Measurements from ENCODE around the gene SLC22A14.
"Not testable (repeated sequence)": the region's sequence is repeated elsewhere in the genome, so short reads cannot be mapped to it uniquely, and the experiment has no call there.

SLC22A14 gene

GRCh38 chr3:38270606-38271005 is 11.5 kb upstream of the SLC22A14 start:
- DNase-seq (ENCODE audit: low spot score) = no peak

- DNase-seq (ENCODE audit: low spot score) = no peak
Observed at GRCh38 chr3:38271553-38271952, 10.5 kb upstream of the SLC22A14 start.

- no peak for DNase-seq (ENCODE audit: low spot score)
Observed at GRCh38 chr3:38274864-38275649, 7.0 kb upstream of the SLC22A14 start.

GRCh38 chr3:38275658-38276057 is 6.4 kb upstream of the SLC22A14 start:
- no peak for DNase-seq (ENCODE audit: low spot score)

- DNase-seq (ENCODE audit: low spot score) = no peak
Observed at GRCh38 chr3:38276081-38276916, 5.8 kb upstream of the SLC22A14 start.

GRCh38 chr3:38276917-38277630 is 5.0 kb upstream of the SLC22A14 start:
- no peak for DNase-seq (ENCODE audit: low spot score)

- no peak for DNase-seq (ENCODE audit: low spot score)
Observed at GRCh38 chr3:38278841-38279240, 3.3 kb upstream of the SLC22A14 start.

GRCh38 chr3:38283810-38284755 is 2.0 kb downstream of the SLC22A14 start:
- no peak for DNase-seq (ENCODE audit: low spot score)

GRCh38 chr3:38284756-38285150 is 2.7 kb downstream of the SLC22A14 start:
- no peak for DNase-seq (ENCODE audit: low spot score)

GRCh38 chr3:38289286-38290217 is 7.5 kb downstream of the SLC22A14 start:
- not testable (repeated sequence) for DNase-seq (ENCODE audit: low spot score)

- not testable (repeated sequence) for DNase-seq (ENCODE audit: low spot score)
Observed at GRCh38 chr3:38297053-38297452, 15.0 kb downstream of the SLC22A14 start.

GRCh38 chr3:38297537-38297936 is 15.4 kb downstream of the SLC22A14 start:
- no peak for DNase-seq (ENCODE audit: low spot score)

- peak; percentile 22 for DNase-seq (ENCODE audit: low spot score)
Observed at GRCh38 chr3:38297947-38298711, 16.0 kb downstream of the SLC22A14 start.

GRCh38 chr3:38306941-38307340 is 24.8 kb downstream of the SLC22A14 start:
- DNase-seq (ENCODE audit: low spot score) = no peak

GRCh38 chr3:38307599-38307998 is 25.5 kb downstream of the SLC22A14 start:
- no peak for DNase-seq (ENCODE audit: low spot score)

GRCh38 chr3:38308456-38308855 is 26.4 kb downstream of the SLC22A14 start:
- no peak for DNase-seq (ENCODE audit: low spot score)

- no peak for DNase-seq (ENCODE audit: low spot score)
Observed at GRCh38 chr3:38311476-38311875, 29.4 kb downstream of the SLC22A14 start.

GRCh38 chr3:38311941-38312340 is 29.8 kb downstream of the SLC22A14 start:
- DNase-seq (ENCODE audit: low spot score) = no peak

GRCh38 chr3:38312356-38312755 is 30.3 kb downstream of the SLC22A14 start:
- DNase-seq (ENCODE audit: low spot score) = no peak

GRCh38 chr3:38313263-38313662 is 31.2 kb downstream of the SLC22A14 start:
- DNase-seq (ENCODE audit: low spot score) = no peak
